Loucy (cell line): ENCODE results near the gene TGM2.

Source experiments
- CTCF ChIP-seq: fragments of 200-600 bp; sonication (generic); conservative IDR thresholded peaks from 2 replicates; pipeline ENCODE4 v1.5.1; 2014; ENCODE audit warnings: mild to moderate bottlenecking, antibody characterized with exemption, low read length
- EZH2phosphoT487 ChIP-seq: fragments of 200-600 bp; IDR thresholded peaks from 2 replicates; pipeline ENCODE4 v1.6.1; 2018; ENCODE audit warnings: antibody characterized with exemption, mild to moderate bottlenecking, moderate library complexity, borderline replicate concordance

GRCh38 chr20:38192323-38192885 is 27.3 kb upstream of the TGM2 start:
- no peak for TF ChIP-seq CTCF
- no peak for TF ChIP-seq EZH2phosphoT487
